Right lobe of liver (tissue), 6 donors: ENCODE measurements around the gene PBX2. TPM values are rescaled to one million over a fixed set of nuclear protein-coding genes. Genes with fewer than 3 reads are reported as not detected.
A peak's percentile ranks its signal among the peaks of the same experiment; 100 is the strongest.

Source experiments
- ATAC-seq, 4 donors: fragments of 200-7000 bp; cut with Tn5 transposase; one replicate each; pipeline ENCODE4 v1.9.1; 2020; ENCODE audit warnings: mild to moderate bottlenecking in 4 of 4, moderate library complexity in 4 of 4
- DNase-seq, 3 donors: peaks; one replicate each; pipeline ENCODE4 v3.0.0-alpha.2; 2020
- H3K27ac ChIP-seq, 3 donors: fragments of 200-600 bp; one replicate each; pipeline ENCODE4 v1.8.0; 2022
- H3K27me3 ChIP-seq, 2 donors: fragments of 200-600 bp; one replicate each; pipeline ENCODE4 v1.8.0; 2022
- H3K36me3 ChIP-seq, 4 donors: fragments of 200-600 bp; sonication (generic) in 1 of 4; one replicate each; pipeline versions ENCODE4 v1.5.1 to v1.8.0; 2017 to 2022; ENCODE audit warnings: control low read depth in 1 of 4
- H3K4me1 ChIP-seq, 4 donors: fragments of 200-600 bp; sonication (generic) in 1 of 4; one replicate each; pipeline versions ENCODE4 v1.5.1 to v1.8.0; 2017 to 2022; ENCODE audit warnings: control low read depth in 1 of 4
- H3K4me3 ChIP-seq, 3 donors: fragments of 200-600 bp; one replicate each; pipeline ENCODE4 v1.8.0; 2022
- H3K9me3 ChIP-seq, 4 donors: fragments of 200-600 bp; sonication (generic) in 1 of 4; one replicate each; pipeline versions ENCODE4 v1.5.1 to v1.8.0; 2017 to 2022; ENCODE audit warnings: control low read depth in 1 of 4
- POLR2A ChIP-seq: fragments of 450-650 bp; IDR thresholded peaks from one replicate; pipeline ENCODE4 v1.6.1; 2017; ENCODE audit warnings: antibody characterized with exemption, mild to moderate bottlenecking
- WGBS: methylation state at CpG from one replicate; pipeline ENCODE4 v1.1.6; 2018; ENCODE audit warnings: low coverage, low lambda C conversion rate; ENCODE audit not compliant: insufficient coverage; ENCODE audit errors: missing lambda C conversion rate; 5-methylcytosine and 5-hydroxymethylcytosine counted together
- intact Hi-C, 2 donors: fragments of 100-400 bp; cut with DNase I; formaldehyde crosslinking; loops; one replicate each; pipeline versions ENCODE4 v1.11.2 to v1.14.1; 2022
- total RNA-seq, 6 experiments: library from RNA; depleted of rRNA in 2 of 6; stranded (reverse); fragments of >200 nt in 2 of 6; fragmentation: NEBNext Ultra II Directional in 3 of 6; extraction: Animal tissue kit (Norgen Biotek cat#: 25700) in 3 of 6; gene quantifications; one replicate each; pipeline versions ENCODE4 v1.1.0 to v1.2.4, GENCODE V29; 2016 to 2023
- TF ChIP-seq, protein P1 (sequence below), 4 donors: fragments of 200-600 bp in 3 of 4; fragments of 450-650 bp in 1 of 4; IDR thresholded peaks; one replicate each; pipeline versions ENCODE4 v1.5.1 to v1.8.0; 2016 to 2022; ENCODE audit warnings: antibody characterized with exemption in 4 of 4, mild to moderate bottlenecking in 2 of 4
- donor health status: DM: no; HTN: yes; CAD: no.
- donor health status: DM: no; HTN: no; CAD: no.
- donor health status: DM: no; HTN: no; CAD: no.
- donor health status: DM: no; HTN: yes; CAD: no.
- donor health status: DM: no; HTN: yes; CAD: no.

Gene PBX2
- total RNA-seq, 6 experiments from 2014 or later, result 15.5 to 29.5 (median 24.3) TPM

DNA sequence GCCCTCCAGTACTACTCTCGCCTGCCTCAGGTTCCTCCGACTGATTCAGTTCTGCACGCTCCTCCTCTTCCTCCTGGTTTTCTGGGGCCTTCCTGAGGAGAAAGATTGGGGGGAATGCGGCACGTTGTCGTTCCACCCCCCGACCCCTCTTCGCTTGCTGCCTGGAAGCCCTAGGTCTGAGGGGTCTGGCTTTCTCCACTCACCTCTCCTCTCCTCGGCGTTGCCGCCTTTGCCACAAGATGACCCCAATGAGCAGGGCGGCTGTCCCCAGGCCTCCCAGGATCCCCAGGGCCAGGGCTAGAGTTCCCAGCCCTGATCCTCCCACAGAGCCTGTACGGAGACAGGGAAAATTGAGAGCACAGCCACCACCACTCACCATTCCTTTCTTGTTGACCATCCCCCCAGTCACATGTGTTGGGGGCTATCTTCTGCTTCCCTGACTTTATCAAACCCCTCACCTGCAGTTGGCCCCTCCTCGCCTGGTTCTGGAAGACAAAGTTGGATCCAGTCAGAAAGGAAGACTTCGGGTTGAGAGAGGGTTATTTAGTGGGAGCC lies 8.8 kb downstream of the PBX2 start:
- intact Hi-C loops, result no loop called here
- H3K4me1 ChIP-seq, result peaks cover 0 to 21% (median 4%) of the 10 kb centered on the region in 4 donors
- ATAC-seq, result no peak
- TF ChIP-seq, protein P1, sequence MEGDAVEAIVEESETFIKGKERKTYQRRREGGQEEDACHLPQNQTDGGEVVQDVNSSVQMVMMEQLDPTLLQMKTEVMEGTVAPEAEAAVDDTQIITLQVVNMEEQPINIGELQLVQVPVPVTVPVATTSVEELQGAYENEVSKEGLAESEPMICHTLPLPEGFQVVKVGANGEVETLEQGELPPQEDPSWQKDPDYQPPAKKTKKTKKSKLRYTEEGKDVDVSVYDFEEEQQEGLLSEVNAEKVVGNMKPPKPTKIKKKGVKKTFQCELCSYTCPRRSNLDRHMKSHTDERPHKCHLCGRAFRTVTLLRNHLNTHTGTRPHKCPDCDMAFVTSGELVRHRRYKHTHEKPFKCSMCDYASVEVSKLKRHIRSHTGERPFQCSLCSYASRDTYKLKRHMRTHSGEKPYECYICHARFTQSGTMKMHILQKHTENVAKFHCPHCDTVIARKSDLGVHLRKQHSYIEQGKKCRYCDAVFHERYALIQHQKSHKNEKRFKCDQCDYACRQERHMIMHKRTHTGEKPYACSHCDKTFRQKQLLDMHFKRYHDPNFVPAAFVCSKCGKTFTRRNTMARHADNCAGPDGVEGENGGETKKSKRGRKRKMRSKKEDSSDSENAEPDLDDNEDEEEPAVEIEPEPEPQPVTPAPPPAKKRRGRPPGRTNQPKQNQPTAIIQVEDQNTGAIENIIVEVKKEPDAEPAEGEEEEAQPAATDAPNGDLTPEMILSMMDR (IDR thresholded peaks at IDR 0.05), result no peak
- TF ChIP-seq POLR2A, result no peak
- no peak overlapping the region for H3K27ac ChIP-seq
- no peak for DNase-seq
- H3K36me3 ChIP-seq, result peaks cover 0 to 3% (median 0%) of the 10 kb centered on the region in 4 donors
- no peaks in the 10 kb centered on the region for H3K9me3 ChIP-seq
- H3K27me3 ChIP-seq, result no peaks in the 10 kb centered on the region
- H3K4me3 ChIP-seq, result no peak overlapping the region
- 91% methylated on average over 6 of the region's 15 CpGs for WGBS

DNA sequence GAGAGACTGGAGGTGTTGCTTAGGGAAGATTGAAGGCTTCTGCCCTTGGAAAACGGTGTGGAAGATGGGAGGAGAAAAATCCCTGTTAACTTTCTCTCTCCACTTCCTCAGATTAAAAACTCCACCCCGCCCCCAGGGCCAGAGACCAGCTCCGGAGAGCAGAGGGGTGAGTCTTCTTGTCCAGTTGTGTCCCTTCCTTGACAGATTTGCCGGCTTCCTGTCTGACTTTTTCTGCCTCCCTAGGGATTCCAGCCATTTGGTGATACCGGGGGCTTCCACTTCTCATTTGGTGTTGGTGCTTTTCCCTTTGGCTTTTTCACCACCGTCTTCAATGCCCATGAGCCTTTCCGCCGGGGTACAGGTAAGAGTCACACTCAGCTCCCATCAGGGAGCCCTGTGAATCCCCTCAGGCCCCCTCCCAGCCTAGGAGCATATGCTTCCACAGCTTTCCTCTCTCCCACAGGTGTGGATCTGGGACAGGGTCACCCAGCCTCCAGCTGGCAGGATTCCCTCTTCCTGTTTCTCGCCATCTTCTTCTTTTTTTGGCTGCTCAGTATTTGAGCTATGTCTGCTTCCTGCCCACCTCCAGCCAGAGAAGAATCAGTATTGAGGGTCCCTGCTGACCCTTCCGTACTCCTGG lies 10.1 kb downstream of the PBX2 start:
- 71% methylated on average over 10 of the region's 10 CpGs for WGBS
- H3K36me3 ChIP-seq, result peaks cover 0 to 3% (median 0%) of the 10 kb centered on the region in 4 donors
- H3K4me3 ChIP-seq, result no peak overlapping the region
- no peak for DNase-seq
- TF ChIP-seq, protein P1 (IDR thresholded peaks at IDR 0.05), result no peak
- no peak for TF ChIP-seq POLR2A
- intact Hi-C loops, result no loop called here
- H3K4me1 ChIP-seq, result peaks cover 0 to 26% (median 7%) of the 10 kb centered on the region in 4 donors
- no peaks in the 10 kb centered on the region for H3K27me3 ChIP-seq
- H3K9me3 ChIP-seq, result no peaks in the 10 kb centered on the region
- no peak for ATAC-seq
- no peak overlapping the region for H3K27ac ChIP-seq

DNA sequence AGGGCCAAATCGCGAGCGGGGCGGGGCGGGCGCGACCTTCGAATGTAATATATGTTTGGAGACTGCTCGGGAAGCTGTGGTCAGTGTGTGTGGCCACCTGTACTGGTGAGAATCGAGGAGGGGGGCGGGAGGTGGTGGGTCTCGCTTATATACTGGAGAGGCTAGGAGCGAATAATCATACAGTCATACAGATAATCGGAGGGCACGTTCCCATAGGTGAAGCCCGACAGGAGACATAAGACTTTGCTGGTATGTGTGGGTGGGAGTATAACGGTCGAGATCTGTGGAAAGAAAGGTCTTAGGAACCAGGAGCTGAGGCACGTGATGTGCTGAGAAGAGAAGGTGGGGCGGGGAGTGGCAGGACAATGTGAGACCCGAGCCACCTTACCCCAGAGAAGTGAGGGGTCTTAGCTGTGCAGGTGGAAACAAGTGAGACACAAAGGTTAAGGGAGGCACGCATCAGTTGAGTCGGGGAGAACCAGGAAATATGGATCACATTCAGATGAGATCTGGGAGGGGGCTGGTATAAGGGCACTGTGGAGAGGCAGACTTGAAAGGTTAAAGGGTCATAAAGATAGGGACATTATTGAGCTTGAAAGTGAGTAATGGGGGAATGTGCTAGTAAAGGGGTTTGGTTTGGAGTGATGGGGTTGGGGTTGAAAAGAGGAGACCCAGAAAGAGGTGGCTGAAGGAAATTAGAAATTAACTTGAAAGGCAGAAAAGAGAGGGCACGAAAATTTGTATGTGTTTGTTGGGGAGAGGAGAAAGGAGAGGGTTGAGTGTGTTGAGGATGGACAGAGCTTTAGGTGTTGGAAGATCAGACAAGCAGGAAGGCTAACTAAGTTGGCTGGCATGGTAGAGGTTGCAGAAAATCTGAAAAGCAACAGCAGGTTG lies 11.2 kb downstream of the PBX2 start:
- Histone ChIP-seq H3K4me1 (peaks cover 0 to 32% (median 9%) of the 10 kb centered on the region in 4 donors), H3K27me3 (no peaks in the 10 kb centered on the region), H3K36me3 (peaks cover 0 to 3% (median 0%) of the 10 kb centered on the region in 4 donors), H3K4me3 (peak overlapping the region; percentile 54 to 87 (median 85)), H3K27ac (peak overlapping the region; percentile 73 to 97 (median 82)), H3K9me3 (no peaks in the 10 kb centered on the region)
- intact Hi-C loops, result no loop called here
- no peak for TF ChIP-seq POLR2A
- 4% methylated on average over 14 of the region's 24 CpGs for WGBS
- no peak for ATAC-seq
- DNase-seq, result peak in 1 of 3 donors; percentile 79

DNA sequence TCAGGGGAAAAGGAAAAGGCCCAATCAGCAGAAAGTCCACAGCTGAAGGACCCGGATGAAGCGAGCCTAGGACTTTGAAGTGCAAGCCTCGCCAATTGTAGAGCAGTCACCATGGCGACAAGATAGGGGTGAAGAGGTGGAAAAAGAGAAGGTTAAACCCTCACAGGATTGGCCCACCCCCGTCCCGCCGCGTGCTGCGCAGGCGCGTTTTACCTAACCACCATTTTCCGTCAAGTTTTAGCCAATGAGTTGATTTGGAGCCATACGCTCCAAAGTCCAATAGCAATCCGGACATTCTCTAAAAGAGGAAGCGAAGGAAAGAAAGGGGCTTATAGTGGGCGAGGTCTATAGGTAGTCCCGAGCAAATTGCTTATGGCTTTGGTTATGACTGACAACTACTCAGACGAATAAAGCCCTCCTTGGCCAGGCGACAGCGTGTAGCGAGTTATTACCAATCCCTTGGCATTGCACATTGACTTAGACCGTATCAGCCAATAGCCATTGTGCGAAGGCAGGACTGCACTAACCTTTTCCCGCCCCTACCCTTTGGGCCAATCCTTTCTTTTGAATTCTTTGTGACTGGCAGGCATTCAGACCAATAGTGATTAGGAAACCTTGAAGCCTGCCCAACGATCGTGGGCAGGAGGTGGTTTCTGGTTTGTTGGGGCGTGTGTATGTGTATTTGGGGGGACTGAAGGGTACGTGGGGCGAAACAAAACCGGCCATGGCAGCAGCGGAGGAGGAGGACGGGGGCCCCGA lies 12.0 kb downstream of the PBX2 start, which contains the start of gene RNF5:
RNF5 (plus strand) TSS at position 618 of the 759 bp plus-strand sequence; CDS start at position 725, 107 bp downstream.
- ATAC-seq (peak; percentile 71 to 87 (median 82)), DNase-seq (peak; percentile 93 to 97 (median 95))
- Histone ChIP-seq H3K4me3 (peak within 1 kb of the TSS; percentile 54 to 87 (median 85)), H3K36me3 (peaks cover 0 to 3% (median 0%) of the 10 kb centered on the region in 4 donors), H3K9me3 (no peaks in the 10 kb centered on the region), H3K27me3 (no peaks in the 10 kb centered on the region), H3K4me1 (peaks cover 0 to 32% (median 9%) of the 10 kb centered on the region in 4 donors), H3K27ac (peak within 1 kb of the TSS; percentile 73 to 97 (median 82))
- under 1% methylated on average over 32 of the region's 33 CpGs for WGBS
- intact Hi-C loops, result no loop called here
- TF ChIP-seq POLR2A, result peak; percentile 31
- TF ChIP-seq, protein P1 (IDR thresholded peaks at IDR 0.05), result no peak
